Esophagus mucosa (tissue), 1 donor: ENCODE measurements around the gene RDM1. TPM values are rescaled to one million over a fixed set of nuclear protein-coding genes. Genes with fewer than 3 reads are reported as not detected.

Experiments
- ATAC-seq: fragments of 200-7000 bp; cut with Tn5 transposase; one replicate; pipeline ENCODE4 v1.9.1; 2020
- total RNA-seq: library from RNA; stranded (reverse); gene quantifications from one replicate; pipeline ENCODE4 v1.2.4, GENCODE V29; 2023
- donor health status: DM: yes; HTN: yes; CAD: no.

The RDM1 gene
- total RNA-seq, 1 donor from 2014 or later: 1.1 TPM

DNA sequence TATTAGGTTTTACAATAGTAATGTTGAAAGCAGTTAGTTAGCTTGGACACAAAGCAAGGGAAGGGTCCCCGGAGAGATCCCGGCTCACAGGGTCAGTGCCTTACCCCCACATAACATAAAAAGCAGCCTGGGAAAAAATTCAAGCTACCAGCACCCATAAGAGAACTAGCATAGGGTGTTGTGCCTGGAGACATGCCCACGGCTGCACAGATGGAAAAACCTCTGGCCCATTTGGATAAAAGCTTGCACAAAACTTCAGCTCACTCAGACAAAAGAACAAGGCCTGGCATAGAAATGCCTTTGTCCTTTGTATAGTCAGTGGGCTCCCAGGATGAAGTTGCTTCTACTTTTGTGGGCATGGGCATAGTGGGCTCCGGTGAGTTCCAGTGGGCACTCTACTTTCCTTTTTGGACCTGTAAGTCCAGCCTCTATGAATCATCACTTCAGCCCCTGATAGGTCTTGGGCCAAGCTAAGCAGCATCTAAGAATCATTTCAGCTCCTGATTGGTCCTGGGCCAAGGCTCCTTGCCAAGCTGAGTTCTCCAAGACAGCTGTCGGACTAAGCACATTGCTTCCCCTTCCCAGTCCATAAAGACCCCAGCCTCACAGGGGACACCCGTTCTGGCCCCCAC lies 1.3 kb upstream of the RDM1 start:
- ATAC-seq: no peak

DNA sequence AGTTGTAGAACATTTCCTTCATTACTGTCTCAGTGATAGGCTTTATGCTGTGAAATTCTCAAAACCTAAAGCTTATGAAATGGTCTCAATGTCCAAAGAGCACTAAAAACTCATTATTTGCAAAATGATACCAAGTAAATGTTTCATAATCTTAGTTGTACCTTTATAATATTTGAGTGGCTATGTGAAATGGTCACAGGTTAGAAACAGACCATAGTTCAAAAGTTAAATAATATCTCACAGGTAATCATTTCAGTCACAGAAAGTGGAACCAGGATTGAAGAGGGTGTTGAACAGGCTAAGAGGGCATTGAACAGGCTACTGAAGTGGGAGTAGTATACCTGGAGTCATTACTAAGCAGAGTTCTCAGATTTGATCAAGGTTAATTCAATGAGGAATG lies 2.9 kb downstream of the RDM1 start:
- ATAC-seq: no peak

DNA sequence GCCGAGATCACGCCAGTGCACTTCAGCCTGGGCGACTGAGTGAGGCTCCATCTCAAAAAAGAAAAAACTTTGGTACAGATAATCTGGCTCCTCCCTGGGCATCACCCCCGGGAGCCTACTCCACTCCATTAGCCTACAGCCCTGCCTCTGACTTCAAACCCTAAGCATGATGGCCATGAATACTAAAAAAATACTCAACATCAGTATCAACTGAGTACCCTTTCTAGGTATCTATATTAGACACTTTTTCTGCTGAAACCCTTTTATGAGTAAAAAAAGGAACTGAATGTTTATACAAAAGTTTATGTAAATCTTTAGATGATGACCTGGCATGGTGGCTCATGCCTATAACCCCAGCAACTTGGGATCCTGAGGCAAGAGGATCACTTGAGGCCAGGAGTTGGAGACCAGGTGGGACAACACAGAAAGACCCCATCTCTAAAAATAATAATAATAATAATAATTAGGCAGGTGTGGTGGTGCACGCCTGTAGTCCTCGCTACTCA lies 6.9 kb downstream of the RDM1 start:
- no peak for ATAC-seq

DNA sequence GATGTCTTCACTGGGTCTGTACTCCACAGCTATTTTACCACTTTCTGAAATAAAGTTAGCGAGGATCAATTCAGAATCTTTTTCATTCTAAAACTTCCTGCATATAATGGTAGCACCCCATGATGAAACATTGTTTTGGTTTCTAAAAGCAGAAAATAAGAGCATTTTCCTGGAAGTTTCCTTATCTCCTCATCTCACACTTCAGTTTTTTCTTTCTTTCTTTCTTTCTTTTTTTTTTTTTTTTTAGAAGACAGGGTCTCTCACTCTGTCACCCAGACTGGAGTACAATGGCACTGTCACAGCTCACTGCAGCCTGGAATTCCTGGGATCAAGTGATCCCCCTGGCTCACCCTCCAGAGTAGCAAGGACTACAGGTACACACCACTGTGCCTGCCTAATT lies 10.3 kb downstream of the RDM1 start:
- ATAC-seq: no peak

DNA sequence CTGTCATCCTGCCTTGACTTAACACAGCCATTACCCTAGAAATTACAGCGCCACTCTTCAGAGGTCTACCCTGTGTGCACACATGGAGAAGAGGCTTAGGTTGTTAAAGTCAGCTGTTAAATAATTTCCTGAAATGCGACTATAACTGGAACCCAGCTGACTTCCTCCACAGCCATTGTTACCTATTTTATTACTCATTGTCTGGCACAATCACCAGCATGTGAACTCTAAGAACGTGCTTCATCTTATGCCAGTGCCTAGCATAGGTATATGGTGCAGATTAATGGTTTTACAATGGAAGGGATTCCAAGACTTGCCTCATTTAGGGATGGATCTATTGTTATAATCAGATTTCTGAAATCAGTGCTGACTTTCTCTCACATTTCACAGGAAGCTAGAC lies 11.9 kb downstream of the RDM1 start:
- peak; percentile 84 for ATAC-seq

DNA sequence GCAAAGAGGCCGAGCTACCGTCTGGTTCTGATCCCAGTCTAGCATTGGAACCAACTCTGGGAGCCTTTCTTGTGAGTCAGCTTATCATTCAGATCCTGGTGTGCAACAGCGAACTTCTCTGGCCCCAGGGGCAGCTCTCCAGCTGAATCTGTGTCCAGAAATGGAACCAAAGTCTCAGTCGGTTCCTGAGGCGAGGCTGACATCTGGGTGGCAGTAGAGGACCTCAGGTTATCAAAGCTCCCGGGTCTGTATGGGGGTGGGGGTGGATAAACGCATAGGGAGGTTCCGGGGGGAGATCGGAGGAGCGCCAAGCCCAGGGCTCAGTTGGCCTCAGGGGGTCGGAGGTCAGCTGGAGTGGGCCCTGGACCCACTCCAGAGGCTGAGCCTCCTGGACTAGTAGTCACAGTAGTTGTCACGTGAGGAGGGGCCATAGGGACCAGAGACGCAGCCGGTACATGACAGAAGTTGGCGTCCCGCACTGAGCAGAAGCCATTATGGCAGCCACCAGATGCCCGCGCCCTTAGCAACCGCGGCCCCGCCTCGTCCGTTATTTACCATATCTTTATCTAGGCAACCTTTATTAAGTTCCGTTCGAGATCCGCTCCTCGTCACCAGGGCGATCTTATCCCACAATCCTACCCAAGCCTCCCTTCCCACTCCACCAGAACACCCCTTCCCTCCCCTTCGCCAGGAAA lies 12.9 kb downstream of the RDM1 start:
- ATAC-seq: no peak

DNA sequence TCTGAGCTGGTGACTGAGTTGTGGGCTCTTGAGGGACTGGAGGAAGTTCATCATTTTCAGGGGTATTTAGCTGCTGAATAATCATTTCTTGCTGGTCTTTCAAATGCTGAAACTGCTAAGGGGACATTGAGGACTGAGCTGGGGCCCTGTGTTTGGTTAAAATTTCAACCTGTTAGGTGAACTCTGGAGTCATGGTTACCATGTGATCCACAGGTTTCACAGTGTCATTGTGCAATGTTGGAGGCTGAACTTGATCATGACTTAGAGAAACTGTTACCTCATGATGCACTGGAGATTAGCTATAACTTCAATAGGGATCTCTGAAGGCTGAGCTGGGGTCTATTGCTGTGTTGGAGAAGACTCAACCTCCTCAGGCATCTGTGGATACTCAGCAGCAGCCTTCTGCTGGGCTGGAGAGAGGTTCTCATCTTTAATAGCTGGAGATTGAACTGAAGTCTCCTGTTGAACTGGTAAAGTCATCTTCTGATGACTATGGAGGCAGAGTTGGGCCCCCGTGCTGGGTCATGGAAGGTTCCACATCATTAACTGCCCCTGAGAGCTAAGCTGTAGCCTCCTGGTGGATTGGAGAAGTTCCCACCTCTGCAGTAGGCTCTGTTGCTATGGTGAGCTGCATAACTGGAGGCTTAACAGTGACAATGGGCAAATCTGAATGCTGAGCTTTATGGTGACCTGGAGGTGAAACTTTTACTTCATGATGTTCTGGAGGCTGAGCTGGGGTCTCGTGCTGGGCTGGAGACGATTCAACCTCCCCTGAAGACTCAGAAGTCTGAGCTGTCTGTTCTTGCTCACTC lies 15.2 kb downstream of the RDM1 start:
- peak; percentile 14 for ATAC-seq

DNA sequence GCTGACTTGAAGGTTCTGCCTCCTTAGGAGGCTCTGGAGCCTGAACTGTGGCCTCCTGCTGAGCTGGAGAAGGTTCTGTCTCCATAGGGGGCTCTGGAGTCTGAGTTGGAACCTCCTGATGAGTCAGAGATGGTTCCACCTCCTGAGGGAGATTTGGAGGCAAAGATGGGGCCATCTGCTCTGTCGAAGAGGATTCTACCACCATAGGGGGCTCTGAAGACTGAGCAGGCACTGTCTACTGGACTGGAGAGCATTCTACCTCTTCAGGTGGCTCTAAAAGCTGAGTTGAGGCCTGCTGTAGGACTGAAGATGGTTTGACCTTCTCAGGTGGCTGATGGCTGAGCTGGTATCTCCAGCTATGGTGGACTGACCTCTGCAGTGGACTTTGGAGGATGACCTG lies 16.2 kb downstream of the RDM1 start:
- no peak for ATAC-seq

DNA sequence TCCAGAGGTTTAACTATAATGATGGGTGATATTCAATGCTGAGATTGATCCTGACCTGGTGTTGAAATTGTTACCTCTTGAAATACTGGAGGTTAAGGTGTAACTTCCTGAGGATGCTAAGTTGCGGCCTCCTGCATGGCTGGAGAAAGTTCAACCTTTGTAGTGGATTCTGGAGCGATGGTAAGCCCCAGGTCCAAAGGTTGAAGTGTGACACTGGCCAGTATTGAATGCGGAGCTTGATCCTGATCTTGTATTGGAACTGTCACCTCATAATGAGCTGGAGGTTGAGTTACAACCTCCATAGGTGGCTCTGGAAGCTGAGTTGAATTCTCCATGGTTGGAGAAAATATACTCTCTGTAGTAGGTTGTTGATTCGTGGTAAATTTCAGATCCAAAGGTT lies 17.0 kb downstream of the RDM1 start:
- no peak for ATAC-seq

DNA sequence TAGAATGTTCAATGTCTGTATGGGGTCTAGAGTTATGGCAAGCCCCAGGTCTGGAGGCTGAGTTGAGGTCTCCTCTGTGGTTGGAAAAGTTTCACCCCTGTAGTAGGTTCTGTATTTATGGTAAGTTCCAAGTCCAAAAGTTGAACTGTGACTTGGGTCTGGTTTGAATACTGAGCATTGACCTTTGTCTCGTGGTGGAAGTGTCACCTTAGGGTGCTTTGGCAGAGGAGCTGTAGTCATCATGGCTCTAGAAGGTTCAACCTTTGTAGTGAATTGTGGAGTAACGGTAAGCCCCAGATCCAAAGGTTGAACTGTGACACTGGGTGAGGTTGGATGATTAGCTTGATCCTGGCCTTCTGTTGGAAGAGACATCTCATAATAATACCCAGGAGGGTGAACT lies 17.6 kb downstream of the RDM1 start:
- ATAC-seq: no peak

DNA sequence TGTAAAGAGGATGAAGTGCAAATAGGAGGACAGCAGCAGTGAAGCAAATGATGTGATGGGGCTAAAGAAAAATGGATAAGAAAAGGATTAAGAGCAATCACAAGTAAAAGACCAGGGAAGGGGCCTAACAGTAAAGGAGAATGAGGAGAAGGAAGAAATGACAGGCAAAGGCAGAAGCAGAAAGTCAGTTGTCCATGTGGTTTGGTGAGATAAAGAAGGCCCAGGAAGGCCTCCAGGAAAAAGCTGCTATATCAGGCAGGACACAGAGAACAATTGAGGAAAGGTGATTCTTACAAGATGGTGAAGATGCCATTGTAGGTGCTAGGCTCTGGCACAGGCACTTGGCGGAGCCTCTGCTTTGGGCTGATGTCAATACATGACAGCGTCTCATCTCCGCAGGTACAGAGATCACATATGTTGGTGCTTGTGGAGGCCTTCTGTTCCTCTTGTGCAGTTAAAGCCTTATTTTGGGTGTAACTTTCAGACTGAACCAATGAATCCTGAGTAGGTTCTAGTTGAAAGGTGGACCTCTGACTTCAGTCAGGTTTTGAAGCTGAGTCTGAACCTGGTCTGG lies 18.1 kb downstream of the RDM1 start:
- no peak for ATAC-seq

DNA sequence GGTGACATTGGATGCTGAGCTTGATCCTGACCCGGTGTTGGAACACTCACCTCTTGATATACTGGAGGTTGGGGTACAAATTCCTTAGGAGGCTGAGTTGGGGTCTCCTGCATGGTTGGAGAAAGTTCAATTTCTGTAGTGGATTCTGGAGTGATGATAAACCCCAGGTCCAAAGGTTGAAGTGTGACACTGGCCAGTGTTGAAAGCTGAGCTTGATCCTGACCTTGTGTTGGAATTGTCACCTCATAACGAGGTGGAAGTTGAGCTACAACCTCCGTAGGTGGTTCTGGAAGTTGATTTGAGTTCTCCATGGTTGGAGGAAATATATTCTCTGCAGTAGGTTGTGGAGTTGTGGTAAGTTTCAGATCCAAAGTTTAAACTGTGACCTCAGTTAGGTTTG lies 21.2 kb downstream of the RDM1 start:
- ATAC-seq: no peak

DNA sequence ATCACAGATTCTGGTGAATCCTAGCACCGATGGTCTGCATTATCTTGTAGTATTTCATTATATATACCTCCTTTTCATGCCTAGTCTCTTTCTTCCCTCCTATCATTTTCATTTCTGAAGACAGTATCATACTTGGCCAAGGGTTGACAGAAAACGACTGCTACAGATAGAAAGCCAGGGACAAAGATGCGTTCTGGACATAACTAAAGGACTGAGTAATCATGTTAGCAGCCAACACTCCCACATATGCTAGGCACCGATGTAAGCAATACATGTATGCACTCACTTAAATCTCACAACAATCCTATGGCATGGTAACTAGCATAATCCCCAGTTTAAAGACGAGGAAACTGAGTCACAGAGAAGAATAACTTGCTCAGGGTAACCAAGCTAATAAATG lies 22.9 kb downstream of the RDM1 start:
- no peak for ATAC-seq

DNA sequence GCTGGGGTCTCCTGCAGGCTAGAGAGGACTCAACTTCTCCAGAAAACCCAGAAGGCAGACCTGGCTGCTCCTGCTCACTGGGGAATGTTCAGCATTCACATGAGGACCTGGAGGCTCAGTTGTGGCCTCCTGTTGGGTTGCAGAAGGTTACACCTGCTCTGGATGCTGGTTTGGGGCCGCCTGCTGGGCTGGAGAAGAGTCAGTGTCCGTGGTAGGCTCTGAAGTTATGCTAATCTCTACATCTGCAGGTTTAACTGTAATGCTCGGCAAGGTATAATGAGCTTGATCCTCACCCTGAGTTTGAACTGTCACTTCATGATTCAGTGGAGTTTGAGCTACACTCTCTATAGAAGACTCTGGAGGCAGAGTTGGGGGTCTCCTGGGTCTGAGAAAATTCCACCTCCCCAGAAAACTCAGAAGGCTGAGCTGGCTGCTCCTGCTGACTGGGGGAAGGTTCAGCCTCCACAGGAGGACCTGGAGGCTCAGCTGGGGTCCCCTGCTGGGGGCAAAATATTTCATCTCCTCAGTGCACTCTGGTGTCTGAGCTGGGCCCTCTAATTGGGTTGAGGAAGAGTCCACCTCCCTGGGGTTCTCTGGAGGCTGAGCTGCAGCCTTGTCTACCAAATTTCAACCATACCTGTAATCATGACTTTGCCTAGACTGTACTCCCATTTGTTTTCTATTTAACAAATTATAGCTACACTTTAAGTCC lies 23.5 kb downstream of the RDM1 start:
- ATAC-seq: no peak

DNA sequence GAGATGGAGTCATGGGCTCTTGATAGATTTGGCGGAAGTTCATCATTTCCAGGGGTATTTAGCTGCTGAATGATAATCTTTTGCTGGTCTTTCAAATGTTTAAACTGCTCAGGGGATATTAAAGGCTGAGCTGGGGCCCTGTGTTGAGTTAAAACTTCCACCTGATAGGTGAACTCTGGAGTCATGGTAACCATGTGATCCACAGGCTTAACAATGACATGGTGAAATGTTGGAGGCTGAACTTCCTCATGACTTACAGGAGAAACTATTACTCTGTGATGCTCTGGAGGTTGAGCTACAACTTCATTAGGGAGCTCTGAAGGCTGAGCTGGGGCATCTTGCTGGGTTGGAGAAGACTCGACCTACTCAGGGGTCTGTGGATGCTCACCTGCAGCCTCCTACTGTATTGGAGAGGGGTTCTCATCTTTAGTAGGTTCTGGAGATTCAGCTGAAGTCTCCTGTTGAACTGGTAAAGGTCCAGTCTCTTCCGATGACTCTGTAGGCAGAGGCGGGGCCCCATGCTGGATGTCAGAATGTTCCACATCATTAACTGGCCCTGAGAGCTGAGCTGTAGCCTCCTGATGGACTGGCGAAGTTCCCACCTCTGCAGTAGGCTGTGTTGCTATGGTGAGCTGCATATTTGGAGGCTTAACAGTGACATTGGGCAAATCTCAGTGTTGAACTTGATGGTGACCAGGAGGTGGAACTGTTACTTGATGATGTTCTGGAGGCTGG lies 24.2 kb downstream of the RDM1 start:
- no peak for ATAC-seq

DNA sequence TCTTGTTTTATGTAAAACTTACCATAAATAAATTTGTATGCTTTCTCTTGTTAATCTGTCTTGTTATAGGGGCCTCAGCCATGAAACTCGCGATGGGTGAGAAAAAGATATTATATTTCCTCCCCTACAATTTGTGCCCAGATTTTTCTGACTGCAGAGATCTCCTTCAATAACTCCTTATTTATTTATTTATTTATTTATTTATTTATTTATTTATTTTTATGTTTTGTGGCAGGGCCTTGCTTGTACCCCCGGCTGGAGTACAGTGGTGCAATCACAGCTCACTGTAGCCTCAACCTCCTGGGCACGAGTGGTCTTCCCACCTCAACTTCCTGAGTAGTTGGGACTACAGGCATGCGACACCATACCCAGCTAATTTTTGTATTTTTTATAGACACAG lies 27.1 kb downstream of the RDM1 start:
- no peak for ATAC-seq

DNA sequence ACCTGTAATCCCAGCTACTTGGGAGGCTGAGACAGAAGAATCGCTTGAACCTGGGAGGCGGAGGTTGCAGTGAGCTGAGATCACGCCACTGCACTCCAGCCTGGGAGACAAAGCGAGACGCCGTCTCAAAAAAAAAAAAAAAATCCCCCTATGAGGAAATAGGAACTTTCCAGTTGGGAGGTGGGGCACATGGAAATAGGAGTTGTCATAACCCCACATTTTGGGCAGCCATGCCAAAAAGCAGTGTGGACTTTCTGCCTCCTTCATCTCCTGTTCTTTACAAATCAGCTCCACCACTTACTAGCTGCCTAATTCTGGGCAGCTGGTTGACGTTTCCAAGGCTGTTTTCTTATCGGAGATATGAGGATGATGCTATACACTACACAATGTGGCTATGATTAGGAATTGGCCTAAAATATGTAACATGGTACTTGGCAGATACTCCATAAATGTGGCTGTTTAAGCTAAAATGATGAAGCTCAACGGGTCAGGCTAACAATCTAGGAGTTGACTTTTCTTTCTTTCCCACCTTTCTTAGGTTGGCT lies 28.9 kb downstream of the RDM1 start:
- ATAC-seq: no peak

DNA sequence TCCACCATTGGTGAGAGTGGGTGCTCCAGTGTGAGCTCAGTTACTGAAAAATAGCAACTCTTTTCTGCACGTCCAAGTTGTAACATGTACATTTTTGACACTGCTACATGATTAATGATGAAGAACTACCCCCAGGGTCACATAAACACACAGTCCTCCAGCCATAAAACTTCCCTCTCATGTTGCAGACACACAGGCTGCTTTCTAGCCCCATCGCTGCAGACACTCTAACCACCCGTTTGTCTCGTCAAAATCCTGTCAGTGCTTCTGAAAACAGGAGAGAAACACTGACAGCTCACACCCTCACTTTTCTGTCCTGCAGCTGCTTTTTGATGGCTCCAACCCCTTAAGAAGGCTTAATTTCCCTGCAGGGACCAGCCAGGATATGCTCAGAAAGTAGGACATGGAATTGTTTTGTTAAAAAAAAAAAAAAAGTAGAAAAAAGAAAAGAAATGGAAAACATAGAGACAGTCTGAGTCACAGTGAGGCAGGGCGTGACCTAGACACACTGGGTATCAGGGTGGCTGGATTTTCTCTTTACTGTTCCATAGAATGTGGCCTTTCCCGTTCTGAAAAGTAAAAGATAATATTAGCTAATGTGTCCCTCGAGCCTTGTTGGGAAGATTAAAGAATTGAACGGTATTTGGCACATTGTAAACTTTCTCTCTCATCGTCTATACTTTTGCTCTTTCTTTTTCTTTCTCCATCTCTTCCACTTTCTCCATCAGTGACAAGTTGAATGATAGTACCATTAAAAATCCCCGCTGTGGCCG lies 29.7 kb downstream of the RDM1 start:
- ATAC-seq: peak; percentile 70

DNA sequence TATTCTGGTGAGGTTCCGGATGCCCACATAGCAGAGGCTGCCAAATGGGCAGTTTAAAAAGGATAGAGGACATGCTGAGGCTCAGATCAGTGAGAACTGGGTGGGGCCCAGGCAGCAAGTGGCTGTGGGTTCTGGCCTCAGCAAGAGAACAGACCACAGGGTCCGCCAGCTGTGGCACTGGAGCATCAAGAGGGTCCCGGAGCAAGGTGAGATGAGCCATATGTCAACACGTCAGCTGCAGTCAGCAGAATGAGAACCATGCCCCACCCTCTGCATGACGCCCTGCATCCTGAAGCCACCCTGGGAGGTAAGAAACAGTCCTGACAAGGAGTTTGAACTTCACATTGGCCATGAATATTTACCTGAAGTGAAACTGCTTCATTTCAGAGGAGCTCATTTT lies 30.3 kb downstream of the RDM1 start:
- peak; percentile 55 for ATAC-seq

DNA sequence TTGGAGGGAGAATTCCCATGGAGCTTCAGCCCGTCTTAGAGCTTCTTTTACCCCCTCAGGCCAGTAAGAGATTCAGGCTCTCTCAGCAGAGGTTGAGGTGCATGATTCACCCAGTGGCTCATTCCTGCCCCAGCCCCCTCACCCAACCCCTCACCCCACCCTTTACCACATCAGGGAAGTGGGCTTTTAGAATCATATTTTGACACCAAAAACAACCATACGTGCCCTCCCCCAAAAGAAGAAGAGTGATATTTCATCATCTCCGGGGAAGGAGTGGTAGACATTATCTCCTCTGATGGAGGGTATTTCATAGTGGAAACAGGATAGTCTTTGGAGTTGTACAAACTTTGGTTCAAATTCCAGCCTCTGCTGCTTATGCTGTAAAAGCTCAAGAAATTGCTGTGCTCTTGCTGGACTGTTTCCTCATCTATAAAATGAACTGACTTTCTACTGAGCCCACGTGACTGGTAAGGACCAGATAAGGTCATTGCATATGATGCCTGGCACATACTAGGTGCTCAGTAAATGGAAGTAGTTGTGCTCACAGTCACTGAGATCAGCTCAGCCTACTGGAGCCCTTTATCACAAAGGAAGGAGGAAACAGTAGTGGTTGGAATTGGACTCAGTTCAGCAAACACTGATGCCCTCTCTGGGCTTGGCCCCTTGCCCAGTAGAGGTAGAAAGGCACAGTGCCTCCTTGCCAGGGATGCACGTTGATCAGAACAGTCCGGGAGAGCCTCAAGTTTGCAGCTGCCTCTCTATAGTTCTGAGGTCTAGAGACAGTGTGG lies 32.1 kb downstream of the RDM1 start:
- ATAC-seq: peak; percentile 32
